HepG2 (cell line): Measurements from ENCODE around the gene TMED6. TPM values are rescaled to one million over a fixed set of nuclear protein-coding genes. Genes with fewer than 3 reads are reported as not detected.
A peak's percentile ranks its signal among the peaks of the same experiment; 100 is the strongest.

Experiments used
- ATAC-seq: fragments of 200-7000 bp; cut with Tn5 transposase; 3 replicates; pipeline ENCODE4 v1.9.1; 2020; ENCODE audit warnings: mild to moderate bottlenecking, moderate library complexity
- BruUV-seq: library from RNA; stranded (reverse); fragments of 400-500 nt; replicated peaks from 2 replicates; lab custom pipeline; 2021; lab: Mats Ljungman, UMichigan
- CTCF ChIA-PET: fragments of 300-600 bp; formaldehyde crosslinking; extraction: SDS; loops from one replicate; lab custom pipeline; 2021; ENCODE audit warnings: low total read pairs, inconsistent platforms, low intra/inter-chr PET ratio; lab: Yijun Ruan, JAX
- POLR2A ChIA-PET: fragments of 350-600 bp; sonication (Branson Sonifier 250); formaldehyde crosslinking; loops from one replicate; lab custom pipeline; 2020; ENCODE audit warnings: antibody characterized with exemption, inconsistent platforms; lab: Yijun Ruan, JAX
- DNase-seq: peaks from one replicate; pipeline ENCODE4 v3.0.0-alpha.2; 2015; ENCODE audit warnings: low spot score
- FAIRE-seq: peaks from 3 replicates; lab custom pipeline; 2011; peaks lifted over from hg19 to GRCh38; lab: Jason Lieb, UNC
- H2AFZ ChIP-seq: one replicate; pipeline ENCODE4 v1.6.1; 2011; ENCODE audit warnings: low read length, inconsistent platforms
- H3K27ac ChIP-seq: fragments of 300-600 bp; 3 replicates; pipeline ENCODE4 v1.8.0; 2011; ENCODE audit warnings: mixed run types, mild to moderate bottlenecking, mixed read lengths, low read length, inconsistent platforms; ENCODE audit not compliant: insufficient read depth; ENCODE audit errors: extremely low read length
- H3K27me3 ChIP-seq, 2 experiments: fragments of 200-600 bp in 1 of 2; 2 replicates in 1 of 2; 3 replicates in 1 of 2; pipeline versions ENCODE4 v1.6.0 to v1.8.0; 2011; ENCODE audit warnings: low read length in 2 of 2, mild to moderate bottlenecking in 2 of 2, moderate library complexity in 2 of 2, inconsistent platforms in 1 of 2; ENCODE audit not compliant: insufficient read depth in 2 of 2, control insufficient read depth in 1 of 2
- H3K36me3 ChIP-seq, 2 experiments: fragments of 200-600 bp in 1 of 2; replicated peaks in 1 of 2; 2 replicates in 1 of 2; 3 replicates in 1 of 2; pipeline versions ENCODE4 v1.5.1 to v1.8.0; 2011; ENCODE audit warnings: low read length in 2 of 2, inconsistent platforms in 1 of 2; ENCODE audit not compliant: insufficient read depth in 2 of 2, control insufficient read depth in 1 of 2
- H3K4me1 ChIP-seq: 2 replicates; pipeline ENCODE4 v1.5.1; 2012; ENCODE audit warnings: low read length, inconsistent platforms; ENCODE audit not compliant: insufficient read depth
- H3K4me2 ChIP-seq: 2 replicates; pipeline ENCODE4 v1.6.0; 2011; ENCODE audit warnings: low read depth, low read length, inconsistent platforms
- H3K4me3 ChIP-seq, 3 experiments: fragments of 200-600 bp in 1 of 3; sonication (generic), shearing (Covaris generic) in 1 of 3; replicated peaks in 1 of 3; 2 replicates each; pipeline ENCODE4 v1.5.1; 2011 to 2016; ENCODE audit warnings: low read length in 3 of 3, inconsistent platforms in 2 of 3, low read depth in 2 of 3, mild to moderate bottlenecking in 2 of 3, control low read depth in 1 of 3, mixed read lengths in 1 of 3; ENCODE audit not compliant: insufficient read depth in 1 of 3
- H3K79me2 ChIP-seq: one replicate; pipeline ENCODE4 v1.6.1; 2011; ENCODE audit warnings: low read length, inconsistent platforms; ENCODE audit not compliant: insufficient read depth
- H3K9ac ChIP-seq: 2 replicates; pipeline ENCODE4 v1.6.0; 2011; ENCODE audit warnings: mild to moderate bottlenecking, low read depth, low read length, inconsistent platforms; ENCODE audit not compliant: insufficient read depth
- H3K9me3 ChIP-seq: 2 replicates; pipeline ENCODE4 v1.5.1; 2012; ENCODE audit warnings: mild to moderate bottlenecking, low read length
- H4K20me1 ChIP-seq: 2 replicates; pipeline ENCODE4 v1.6.0; 2011; ENCODE audit warnings: inconsistent platforms, mild to moderate bottlenecking, low read length, moderate library complexity; ENCODE audit not compliant: insufficient read depth
- ISL2 ChIP-seq: sonication (generic); formaldehyde crosslinking; IDR thresholded peaks from 2 replicates; pipeline ENCODE4 v1.5.0; 2020; ENCODE audit warnings: missing genetic modification reagents
- JUND ChIP-seq: sonication (generic); formaldehyde crosslinking; IDR thresholded peaks from 2 replicates; pipeline ENCODE4 v1.8.0; 2022; ENCODE audit warnings: mild to moderate bottlenecking, missing genetic modification reagents
- MATR3 ChIP-seq: sonication (generic); formaldehyde crosslinking; IDR thresholded peaks from 2 replicates; pipeline ENCODE4 v1.4.0; 2020; ENCODE audit warnings: missing genetic modification reagents
- MED8 ChIP-seq: sonication (generic); formaldehyde crosslinking; IDR thresholded peaks from 2 replicates; pipeline ENCODE4 v1.8.1; 2023; ENCODE audit warnings: mild to moderate bottlenecking, missing genetic modification reagents; ENCODE audit not compliant: insufficient replicate concordance
- NR2F6 ChIP-seq, 2 experiments: IDR thresholded peaks; 2 replicates each; pipeline ENCODE4 v1.6.1; 2016; ENCODE audit warnings: antibody characterized with exemption in 1 of 2, mild to moderate bottlenecking in 1 of 2
- ONECUT2 ChIP-seq: sonication (generic); formaldehyde crosslinking; IDR thresholded peaks from 2 replicates; pipeline ENCODE4 v1.4.0; 2020; ENCODE audit warnings: missing genetic modification reagents
- PCBP2 ChIP-seq: fragments of 200-400 bp; formaldehyde crosslinking; optimal IDR thresholded peaks from 2 replicates; pipeline ENCODE3; 2018; ENCODE audit warnings: low read length, low read depth; ENCODE audit not compliant: poor library complexity, severe bottlenecking
- TFAP4 ChIP-seq: sonication (generic); IDR thresholded peaks from 2 replicates; pipeline ENCODE4 v1.6.1; 2016; ENCODE audit warnings: low read depth, borderline replicate concordance
- XBP1 ChIP-seq: sonication (generic); formaldehyde crosslinking; IDR thresholded peaks from 2 replicates; pipeline ENCODE4 v1.5.0; 2020; ENCODE audit warnings: missing genetic modification reagents
- ZFP37 ChIP-seq: sonication (generic); formaldehyde crosslinking; IDR thresholded peaks from 2 replicates; pipeline ENCODE4 v1.4.0; 2020; ENCODE audit warnings: missing genetic modification reagents, borderline replicate concordance
- ZFP82 ChIP-seq: sonication (generic); formaldehyde crosslinking; IDR thresholded peaks from 2 replicates; pipeline ENCODE4 v1.5.1; 2020; ENCODE audit warnings: mild to moderate bottlenecking, missing genetic modification reagents, borderline replicate concordance
- ZNF496 ChIP-seq: sonication (generic); formaldehyde crosslinking; IDR thresholded peaks from 2 replicates; pipeline ENCODE4 v1.8.1; 2023; ENCODE audit warnings: mild to moderate bottlenecking, moderate library complexity, missing genetic modification reagents; ENCODE audit not compliant: insufficient replicate concordance
- ZNF550 ChIP-seq: sonication (generic); formaldehyde crosslinking; IDR thresholded peaks from 2 replicates; pipeline ENCODE4 v1.4.0; 2020; ENCODE audit warnings: mild to moderate bottlenecking, missing genetic modification reagents, borderline replicate concordance
- ZNF639 ChIP-seq: conservative IDR thresholded peaks from 2 replicates; pipeline ENCODE4 v1.6.1; 2018; ENCODE audit warnings: missing genetic modification reagents
- ZNF83 ChIP-seq: sonication (generic); formaldehyde crosslinking; IDR thresholded peaks from 2 replicates; pipeline ENCODE4 v1.4.0; 2020; ENCODE audit warnings: missing genetic modification reagents, mild to moderate bottlenecking, borderline replicate concordance
- WGBS: methylation state at CpG from one replicate; pipeline ENCODE4 v1.1.6; 2017; ENCODE audit warnings: low lambda C conversion rate; 5-methylcytosine and 5-hydroxymethylcytosine counted together
- in situ Hi-C: cut with HindIII; loops from 2 replicates; pipeline ENCODE4 v1.10.0; 2017; ENCODE audit warnings: low pct_unique_long_range_greater_than_20kb; ENCODE audit not compliant: extremely low pct_ligation_motif_present
- intact Hi-C: fragments of 100-400 bp; cut with micrococcal nuclease; formaldehyde crosslinking; loops from one replicate; pipeline ENCODE4 v1.10.0; 2022; ENCODE audit not compliant: unreplicated experiment
- polyA plus RNA-seq, 8 experiments: library from polyadenylated mRNA; depleted of rRNA in 3 of 8; stranded (reverse) in 7 of 8; unstranded in 1 of 8; fragments of >200 nt; fragmentation: Illumina TruSeq in 4 of 8; extraction: Trizol in 4 of 8; gene quantifications; 2 replicates each; pipeline versions ENCODE4 v1.2.1 to v1.2.3, GENCODE V29; 2011 to 2016; ENCODE audit warnings: low read depth in 4 of 8, missing spikeins in 1 of 8, mixed read lengths in 1 of 8; ENCODE audit not compliant: insufficient read depth in 1 of 8
- total RNA-seq, 5 experiments: library from RNA; depleted of rRNA; stranded (reverse); fragments of >200 nt; fragmentation: Illumina TruSeq; extraction: Trizol; gene quantifications; 2 replicates each; pipeline ENCODE4 v1.2.3, GENCODE V29; 2016; ENCODE audit warnings: low read depth in 1 of 5
- TF ChIP-seq, protein P1 (sequence below): sonication (generic); formaldehyde crosslinking; conservative IDR thresholded peaks from 2 replicates; pipeline ENCODE4 v1.4.0; 2020; ENCODE audit warnings: missing genetic modification reagents
- TF ChIP-seq, protein P2 (sequence below): sonication (generic); formaldehyde crosslinking; IDR thresholded peaks from 2 replicates; pipeline ENCODE4 v1.8.0; 2022; ENCODE audit warnings: mild to moderate bottlenecking, missing genetic modification reagents, borderline replicate concordance
- TF ChIP-seq, protein P3 (sequence below): IDR thresholded peaks from 2 replicates; pipeline ENCODE4 v1.6.1; 2016; ENCODE audit warnings: missing compliant biosample characterization, missing genetic modification reagents, borderline replicate concordance

TMED6 gene
- total and polyA plus RNA-seq, 2 of the 13 experiments (the other 11 are each of a cell fraction or from before 2014, with no cell fraction given) = 9.8 to 14.4 TPM

DNA sequence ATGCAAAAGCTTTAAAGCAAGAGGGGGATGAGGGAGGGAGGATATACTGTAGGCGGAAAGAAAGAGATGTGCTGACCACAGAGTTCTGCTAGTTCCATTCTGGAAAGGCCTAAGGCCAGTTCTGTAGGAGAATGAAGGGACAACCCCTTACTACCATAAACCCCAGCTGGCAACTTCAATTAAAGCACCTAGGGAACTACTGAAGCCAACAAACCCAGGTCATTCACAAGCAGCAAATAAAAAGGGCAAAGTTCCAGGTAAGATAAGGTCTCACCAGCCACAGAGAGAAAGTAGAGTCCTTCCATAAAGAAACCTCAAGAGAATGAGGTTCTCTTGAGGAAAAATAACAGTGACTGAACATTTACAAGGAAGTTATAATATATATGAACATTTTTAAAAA, 21.4 kb upstream of the TMED6 start:
- CTCF ChIA-PET = no interaction called here
- DNase-seq (no peak), FAIRE-seq (no peak), ATAC-seq (no peak; the same call in 2 of the 3 replicates)
- intact Hi-C loops (no loop called here), in situ Hi-C loops (no loop called here)
- Histone ChIP-seq H3K4me1 (peaks cover 38% of the 10 kb centered on the region), H3K9me3 (no peaks in the 10 kb centered on the region), H3K4me2 (no peak overlapping the region), H4K20me1 (no peaks in the 10 kb centered on the region), H3K79me2 (no peaks in the 10 kb centered on the region), H3K4me3 (no peak overlapping the region), H3K27ac (peak overlapping the region; percentile 5), H3K27me3 (no peaks in the 10 kb centered on the region), H2AFZ (no peak overlapping the region), H3K36me3 (peaks cover 14 to 44% of the 10 kb centered on the region in 2 experiments), H3K9ac (no peak overlapping the region)
- POLR2A ChIA-PET = interaction anchor here (1.1 kb wide), 1 partner anchor 9 kb away, joined by 3 read pairs; no protein-coding TSS in a partner anchor
- WGBS = 97% methylated on average over 1 of the region's 1 CpG
- TF ChIP-seq XBP1 (CRISPR knock-in tag) (no peak), MATR3 (CRISPR knock-in tag) (no peak), ZFP37 (CRISPR knock-in tag) (no peak), ZNF639 (CRISPR knock-in tag) (no peak), ZNF496 (CRISPR knock-in tag) (no peak), ISL2 (CRISPR knock-in tag) (no peak), NR2F6 (IDR thresholded peaks at IDR 0.05) (no peak), NR2F6 (CRISPR knock-in tag; IDR thresholded peaks at IDR 0.05) (no peak), MED8 (no peak), TFAP4 (no peak), PCBP2 (no peak), ZFP82 (CRISPR knock-in tag) (no peak), JUND (CRISPR knock-in tag) (no peak), ONECUT2 (CRISPR knock-in tag) (no peak), ZNF83 (no peak), ZNF550 (no peak)
- TF ChIP-seq, protein P1, sequence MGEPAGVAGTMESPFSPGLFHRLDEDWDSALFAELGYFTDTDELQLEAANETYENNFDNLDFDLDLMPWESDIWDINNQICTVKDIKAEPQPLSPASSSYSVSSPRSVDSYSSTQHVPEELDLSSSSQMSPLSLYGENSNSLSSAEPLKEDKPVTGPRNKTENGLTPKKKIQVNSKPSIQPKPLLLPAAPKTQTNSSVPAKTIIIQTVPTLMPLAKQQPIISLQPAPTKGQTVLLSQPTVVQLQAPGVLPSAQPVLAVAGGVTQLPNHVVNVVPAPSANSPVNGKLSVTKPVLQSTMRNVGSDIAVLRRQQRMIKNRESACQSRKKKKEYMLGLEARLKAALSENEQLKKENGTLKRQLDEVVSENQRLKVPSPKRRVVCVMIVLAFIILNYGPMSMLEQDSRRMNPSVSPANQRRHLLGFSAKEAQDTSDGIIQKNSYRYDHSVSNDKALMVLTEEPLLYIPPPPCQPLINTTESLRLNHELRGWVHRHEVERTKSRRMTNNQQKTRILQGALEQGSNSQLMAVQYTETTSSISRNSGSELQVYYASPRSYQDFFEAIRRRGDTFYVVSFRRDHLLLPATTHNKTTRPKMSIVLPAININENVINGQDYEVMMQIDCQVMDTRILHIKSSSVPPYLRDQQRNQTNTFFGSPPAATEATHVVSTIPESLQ = no peak
- TF ChIP-seq, protein P2, sequence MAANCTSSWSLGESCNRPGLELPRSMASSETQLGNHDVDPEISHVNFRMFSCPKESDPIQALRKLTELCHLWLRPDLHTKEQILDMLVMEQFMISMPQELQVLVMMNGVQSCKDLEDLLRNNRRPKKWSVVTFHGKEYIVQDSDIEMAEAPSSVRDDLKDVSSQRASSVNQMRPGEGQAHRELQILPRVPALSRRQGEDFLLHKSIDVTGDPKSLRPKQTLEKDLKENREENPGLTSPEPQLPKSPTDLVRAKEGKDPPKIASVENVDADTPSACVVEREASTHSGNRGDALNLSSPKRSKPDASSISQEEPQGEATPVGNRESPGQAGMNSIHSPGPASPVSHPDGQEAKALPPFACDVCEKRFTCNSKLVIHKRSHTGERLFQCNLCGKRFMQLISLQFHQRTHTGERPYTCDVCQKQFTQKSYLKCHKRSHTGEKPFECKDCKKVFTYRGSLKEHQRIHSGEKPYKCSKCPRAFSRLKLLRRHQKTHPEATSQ = no peak
- TF ChIP-seq, protein P3, sequence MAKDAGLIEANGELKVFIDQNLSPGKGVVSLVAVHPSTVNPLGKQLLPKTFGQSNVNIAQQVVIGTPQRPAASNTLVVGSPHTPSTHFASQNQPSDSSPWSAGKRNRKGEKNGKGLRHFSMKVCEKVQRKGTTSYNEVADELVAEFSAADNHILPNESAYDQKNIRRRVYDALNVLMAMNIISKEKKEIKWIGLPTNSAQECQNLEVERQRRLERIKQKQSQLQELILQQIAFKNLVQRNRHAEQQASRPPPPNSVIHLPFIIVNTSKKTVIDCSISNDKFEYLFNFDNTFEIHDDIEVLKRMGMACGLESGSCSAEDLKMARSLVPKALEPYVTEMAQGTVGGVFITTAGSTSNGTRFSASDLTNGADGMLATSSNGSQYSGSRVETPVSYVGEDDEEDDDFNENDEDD (CRISPR knock-in tag) = no peak
- no TSS peak for BruUV-seq
